HEK293 (cell line): ENCODE results near the gene SIGLEC8.
A peak's percentile ranks its signal among the peaks of the same experiment; 100 is the strongest.

Source experiments
- CTCF ChIA-PET: fragments of 350-600 bp; formaldehyde crosslinking; extraction: SDS; loops from one replicate; lab custom pipeline; 2021; ENCODE audit warnings: antibody characterized with exemption; lab: Yijun Ruan, JAX
- POLR2A ChIA-PET: fragments of 300-600 bp; formaldehyde crosslinking; extraction: SDS; loops from one replicate; lab custom pipeline; 2020; ENCODE audit warnings: antibody characterized with exemption, inconsistent platforms; lab: Yijun Ruan, JAX
- H3K27ac ChIP-seq: fragments of 200-500 bp; sonication (Bioruptor generic); 2 replicates; pipeline ENCODE4 v1.5.1; 2014; ENCODE audit warnings: low read depth, low read length, control low read depth, inconsistent platforms; ENCODE audit errors: extremely low read depth
- H3K36me3 ChIP-seq, 2 experiments: fragments of 200-500 bp in 1 of 2; sonication (Bioruptor generic) in 1 of 2; 1 replicate in 1 of 2; 2 replicates in 1 of 2; pipeline ENCODE4 v1.5.1; 2014 to 2017; ENCODE audit warnings: inconsistent platforms in 2 of 2, low read length in 2 of 2; ENCODE audit not compliant: control insufficient read depth in 2 of 2, insufficient read depth in 1 of 2
- H3K4me1 ChIP-seq: fragments of 200-500 bp; sonication (Bioruptor generic); 2 replicates; pipeline ENCODE4 v1.5.1; 2014; ENCODE audit warnings: mild to moderate bottlenecking, low read length, inconsistent platforms; ENCODE audit not compliant: control insufficient read depth, insufficient read depth
- H3K4me3 ChIP-seq: 2 replicates; pipeline ENCODE4 v1.5.1; 2011; ENCODE audit warnings: low read depth, mild to moderate bottlenecking, control low read depth, low read length, moderate library complexity
- H3K9me3 ChIP-seq: fragments of 200-500 bp; sonication (Bioruptor generic); 2 replicates; pipeline ENCODE4 v1.5.1; 2014; ENCODE audit warnings: low read depth, low read length, inconsistent platforms; ENCODE audit not compliant: control insufficient read depth, insufficient read depth
- TCF7L2 ChIP-seq: IDR thresholded peaks from 2 replicates; pipeline ENCODE4 v1.6.1; 2011; ENCODE audit warnings: low read depth, mild to moderate bottlenecking, inconsistent platforms, low read length, moderate library complexity, borderline replicate concordance
- ZBTB8A ChIP-seq: fragments of 450-650 bp; formaldehyde crosslinking; IDR thresholded peaks from 2 replicates; pipeline ENCODE4 v1.5.1; 2016; ENCODE audit warnings: missing biosample characterization, missing genetic modification characterization
- ZNF121 ChIP-seq: fragments of 450-650 bp; formaldehyde crosslinking; IDR thresholded peaks from 2 replicates; pipeline ENCODE4 v1.5.1; 2016; ENCODE audit warnings: missing biosample characterization, missing genetic modification characterization
- ZNF169 ChIP-seq: fragments of 450-650 bp; formaldehyde crosslinking; IDR thresholded peaks from 2 replicates; pipeline ENCODE4 v1.5.1; 2016; ENCODE audit warnings: missing biosample characterization, missing genetic modification characterization
- ZNF221 ChIP-seq: fragments of 450-650 bp; formaldehyde crosslinking; IDR thresholded peaks from 2 replicates; pipeline ENCODE4 v1.5.1; 2017; ENCODE audit warnings: missing biosample characterization, missing genetic modification characterization, borderline replicate concordance
- ZNF24 ChIP-seq: fragments of 450-650 bp; formaldehyde crosslinking; IDR thresholded peaks from 2 replicates; pipeline ENCODE4 v1.5.1; 2016; ENCODE audit warnings: missing biosample characterization, missing genetic modification characterization
- ZNF341 ChIP-seq: fragments of 450-650 bp; formaldehyde crosslinking; IDR thresholded peaks from 2 replicates; pipeline ENCODE4; 2016; ENCODE audit warnings: low read depth, missing biosample characterization, missing genetic modification characterization
- ZNF596 ChIP-seq: fragments of 450-650 bp; IDR thresholded peaks from 2 replicates; pipeline ENCODE4 v1.5.0; 2018; ENCODE audit warnings: missing biosample characterization, mild to moderate bottlenecking, missing genetic modification characterization, moderate library complexity
- ZNF626 ChIP-seq: fragments of 450-650 bp; sonication (Bioruptor Pico); formaldehyde crosslinking; IDR thresholded peaks from 2 replicates; pipeline ENCODE4 v1.5.1; 2018; ENCODE audit warnings: missing biosample characterization, missing genetic modification characterization, inconsistent platforms
- ZNF654 ChIP-seq: fragments of 450-650 bp; formaldehyde crosslinking; IDR thresholded peaks from 2 replicates; pipeline ENCODE4 v1.5.1; 2016; ENCODE audit warnings: low read depth, missing biosample characterization, missing genetic modification characterization
- ZNF768 ChIP-seq: fragments of 450-650 bp; formaldehyde crosslinking; IDR thresholded peaks from 2 replicates; pipeline ENCODE4 v1.5.1; 2018; ENCODE audit warnings: missing biosample characterization, mild to moderate bottlenecking, missing genetic modification characterization
- TF ChIP-seq, protein P1 (sequence below): fragments of 450-650 bp; formaldehyde crosslinking; optimal IDR thresholded peaks from 2 replicates; pipeline ENCODE3; 2016; ENCODE audit warnings: missing biosample characterization, mild to moderate bottlenecking, missing genetic modification characterization
- TF ChIP-seq, protein P2 (sequence below): fragments of 450-650 bp; formaldehyde crosslinking; IDR thresholded peaks from 2 replicates; pipeline ENCODE4 v1.5.1; 2016; ENCODE audit warnings: missing biosample characterization, missing genetic modification characterization
- TF ChIP-seq, protein P3 (sequence below): fragments of 450-650 bp; formaldehyde crosslinking; IDR thresholded peaks from 2 replicates; pipeline ENCODE4 v1.5.1; 2016; ENCODE audit warnings: missing biosample characterization, missing genetic modification characterization
- TF ChIP-seq, protein P4 (sequence below): fragments of 450-650 bp; formaldehyde crosslinking; IDR thresholded peaks from 2 replicates; pipeline ENCODE4 v1.5.1; 2017; ENCODE audit warnings: missing biosample characterization, missing genetic modification characterization

Gene SIGLEC8

DNA sequence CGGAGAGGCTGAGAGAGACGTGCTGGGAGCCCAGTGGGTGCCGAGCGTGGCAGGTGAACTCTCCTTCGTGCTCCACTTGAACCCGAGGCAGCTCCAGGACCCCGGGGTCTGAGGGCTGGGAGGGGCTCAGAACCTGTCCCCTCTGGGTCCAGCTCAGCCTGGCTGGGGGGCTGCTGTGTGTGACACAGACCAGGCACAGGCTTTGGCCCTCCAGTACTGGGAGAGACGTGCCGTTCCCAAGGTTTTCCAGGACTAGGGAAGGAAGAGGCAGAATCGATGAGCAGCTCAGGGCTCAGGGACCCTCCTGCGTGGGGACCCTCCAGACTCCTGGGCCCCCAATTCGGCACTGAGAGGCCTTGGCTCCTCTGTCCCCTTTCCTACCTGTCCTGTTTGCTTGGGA is 43.1 kb downstream of the SIGLEC8 start (continued):
- TF ChIP-seq ZNF169 (tag by site-specific recombination), result no peak
- TF ChIP-seq ZNF221 (tag by site-specific recombination), result no peak
- no peak for TF ChIP-seq ZBTB8A
- TF ChIP-seq ZNF121 (tag by site-specific recombination), result no peak
- TF ChIP-seq ZNF341 (tag by site-specific recombination), result no peak
- no peak for TF ChIP-seq ZNF626 (tag by site-specific recombination)
- TF ChIP-seq, protein P1, sequence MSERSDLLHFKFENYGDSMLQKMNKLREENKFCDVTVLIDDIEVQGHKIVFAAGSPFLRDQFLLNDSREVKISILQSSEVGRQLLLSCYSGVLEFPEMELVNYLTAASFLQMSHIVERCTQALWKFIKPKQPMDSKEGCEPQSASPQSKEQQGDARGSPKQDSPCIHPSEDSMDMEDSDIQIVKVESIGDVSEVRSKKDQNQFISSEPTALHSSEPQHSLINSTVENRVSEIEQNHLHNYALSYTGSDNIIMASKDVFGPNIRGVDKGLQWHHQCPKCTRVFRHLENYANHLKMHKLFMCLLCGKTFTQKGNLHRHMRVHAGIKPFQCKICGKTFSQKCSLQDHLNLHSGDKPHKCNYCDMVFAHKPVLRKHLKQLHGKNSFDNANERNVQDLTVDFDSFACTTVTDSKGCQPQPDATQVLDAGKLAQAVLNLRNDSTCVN (tag by site-specific recombination), result no peak
- no peak for TF ChIP-seq ZNF24 (tag by site-specific recombination)
- TF ChIP-seq TCF7L2, result no peak

DNA sequence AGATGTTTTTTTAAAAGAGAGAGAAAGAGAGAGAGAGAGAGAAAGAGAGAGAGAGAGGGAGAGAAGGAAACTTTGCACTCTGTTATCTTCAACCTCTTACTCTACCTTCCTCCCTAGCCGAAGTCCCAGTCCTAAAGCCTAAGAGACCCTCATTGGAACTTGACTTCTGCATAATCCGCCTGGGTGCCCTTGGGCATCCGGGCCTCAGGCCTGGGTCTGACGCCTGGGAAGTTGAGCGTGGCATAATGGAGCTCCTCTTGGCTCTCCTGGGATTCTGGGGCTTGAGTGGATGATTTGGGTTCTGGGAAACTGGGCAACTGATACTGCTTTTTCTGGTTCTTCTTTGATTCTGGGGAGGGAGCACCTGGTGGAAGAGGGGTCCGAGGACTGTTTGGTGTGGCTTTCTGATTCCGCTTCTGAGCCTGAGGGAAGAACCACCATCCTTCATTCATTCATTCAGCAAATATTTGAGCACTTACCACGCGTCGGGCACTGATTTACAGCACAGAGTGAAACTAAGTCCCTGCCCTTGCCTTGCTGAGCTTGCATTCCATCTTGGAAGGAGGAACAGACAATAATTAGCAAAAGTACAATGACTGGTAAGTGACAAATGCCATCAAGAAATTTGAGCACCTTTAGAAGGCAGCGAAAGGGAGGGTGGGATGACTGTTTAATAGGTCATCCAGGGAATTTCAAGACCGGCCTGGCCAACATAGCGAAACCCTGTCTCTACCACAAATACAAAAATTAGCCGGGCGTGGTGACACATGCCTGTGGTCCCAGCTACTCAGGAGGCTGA is 47.1 kb downstream of the SIGLEC8 start:
- CTCF ChIA-PET, result interaction anchor here (0.6 to 1.5 kb wide), 5 partner anchors 10 to 249 kb away, joined by 3 to 6 read pairs (median 3); no protein-coding TSS in a partner anchor
- TF ChIP-seq, protein P2, sequence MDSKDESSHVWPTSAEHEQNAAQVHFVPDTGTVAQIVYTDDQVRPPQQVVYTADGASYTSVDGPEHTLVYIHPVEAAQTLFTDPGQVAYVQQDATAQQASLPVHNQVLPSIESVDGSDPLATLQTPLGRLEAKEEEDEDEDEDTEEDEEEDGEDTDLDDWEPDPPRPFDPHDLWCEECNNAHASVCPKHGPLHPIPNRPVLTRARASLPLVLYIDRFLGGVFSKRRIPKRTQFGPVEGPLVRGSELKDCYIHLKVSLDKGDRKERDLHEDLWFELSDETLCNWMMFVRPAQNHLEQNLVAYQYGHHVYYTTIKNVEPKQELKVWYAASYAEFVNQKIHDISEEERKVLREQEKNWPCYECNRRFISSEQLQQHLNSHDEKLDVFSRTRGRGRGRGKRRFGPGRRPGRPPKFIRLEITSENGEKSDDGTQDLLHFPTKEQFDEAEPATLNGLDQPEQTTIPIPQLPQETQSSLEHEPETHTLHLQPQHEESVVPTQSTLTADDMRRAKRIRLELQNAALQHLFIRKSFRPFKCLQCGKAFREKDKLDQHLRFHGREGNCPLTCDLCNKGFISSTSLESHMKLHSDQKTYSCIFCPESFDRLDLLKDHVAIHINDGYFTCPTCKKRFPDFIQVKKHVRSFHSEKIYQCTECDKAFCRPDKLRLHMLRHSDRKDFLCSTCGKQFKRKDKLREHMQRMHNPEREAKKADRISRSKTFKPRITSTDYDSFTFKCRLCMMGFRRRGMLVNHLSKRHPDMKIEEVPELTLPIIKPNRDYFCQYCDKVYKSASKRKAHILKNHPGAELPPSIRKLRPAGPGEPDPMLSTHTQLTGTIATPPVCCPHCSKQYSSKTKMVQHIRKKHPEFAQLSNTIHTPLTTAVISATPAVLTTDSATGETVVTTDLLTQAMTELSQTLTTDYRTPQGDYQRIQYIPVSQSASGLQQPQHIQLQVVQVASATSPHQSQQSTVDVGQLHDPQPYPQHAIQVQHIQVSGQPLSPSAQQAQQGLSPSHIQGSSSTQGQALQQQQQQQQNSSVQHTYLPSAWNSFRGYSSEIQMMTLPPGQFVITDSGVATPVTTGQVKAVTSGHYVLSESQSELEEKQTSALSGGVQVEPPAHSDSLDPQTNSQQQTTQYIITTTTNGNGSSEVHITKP (tag by site-specific recombination), result no peak
- TF ChIP-seq ZNF596, result peak; percentile 69

DNA sequence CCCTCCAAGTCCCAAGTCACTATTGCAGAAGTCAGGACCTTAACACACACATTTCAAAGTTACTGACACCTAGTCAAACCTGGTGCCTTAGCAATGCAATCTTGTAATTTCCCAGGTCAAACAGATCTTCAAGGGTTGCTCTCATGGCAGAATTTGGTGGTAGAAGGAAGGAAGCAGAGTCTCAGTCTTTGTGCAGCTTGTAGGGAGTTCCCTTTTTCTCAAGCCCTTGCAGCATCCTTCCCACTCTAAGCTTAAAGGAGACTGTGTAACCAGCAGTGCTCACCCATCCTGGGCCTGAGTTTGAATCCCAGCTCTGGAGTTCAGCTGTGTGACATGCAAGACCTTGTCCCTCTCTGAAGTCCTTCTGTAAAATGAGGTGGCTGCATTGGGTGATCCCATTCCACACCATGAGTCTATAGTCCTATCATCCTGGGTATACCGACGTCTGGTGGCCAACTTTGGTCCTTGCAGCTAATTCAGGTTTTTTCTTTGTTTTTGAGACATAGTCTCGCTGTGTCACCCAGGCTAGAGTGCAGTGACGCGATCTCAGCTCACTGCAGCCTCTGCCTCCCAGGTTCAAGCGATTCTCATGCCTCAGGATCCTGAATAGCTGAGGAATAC is 50.6 kb downstream of the SIGLEC8 start:
- H3K9me3 ChIP-seq, result no peaks in the 10 kb centered on the region
- H3K27ac ChIP-seq, result no peak overlapping the region
- CTCF ChIA-PET, result interaction anchor here (0.7 to 2.8 kb wide), 18 partner anchors 9 to 634 kb away, joined by 3 to 22 read pairs (median 6); partner anchors contain the start of genes SIGLEC10 and VSIG10L
- POLR2A ChIA-PET, result interaction anchor here (0.7 kb wide), 1 partner anchor 14 kb away, joined by 3 read pairs; no protein-coding TSS in a partner anchor
- no peaks in the 10 kb centered on the region for H3K4me1 ChIP-seq
- no peak overlapping the region for H3K4me3 ChIP-seq
- TF ChIP-seq, protein P3, sequence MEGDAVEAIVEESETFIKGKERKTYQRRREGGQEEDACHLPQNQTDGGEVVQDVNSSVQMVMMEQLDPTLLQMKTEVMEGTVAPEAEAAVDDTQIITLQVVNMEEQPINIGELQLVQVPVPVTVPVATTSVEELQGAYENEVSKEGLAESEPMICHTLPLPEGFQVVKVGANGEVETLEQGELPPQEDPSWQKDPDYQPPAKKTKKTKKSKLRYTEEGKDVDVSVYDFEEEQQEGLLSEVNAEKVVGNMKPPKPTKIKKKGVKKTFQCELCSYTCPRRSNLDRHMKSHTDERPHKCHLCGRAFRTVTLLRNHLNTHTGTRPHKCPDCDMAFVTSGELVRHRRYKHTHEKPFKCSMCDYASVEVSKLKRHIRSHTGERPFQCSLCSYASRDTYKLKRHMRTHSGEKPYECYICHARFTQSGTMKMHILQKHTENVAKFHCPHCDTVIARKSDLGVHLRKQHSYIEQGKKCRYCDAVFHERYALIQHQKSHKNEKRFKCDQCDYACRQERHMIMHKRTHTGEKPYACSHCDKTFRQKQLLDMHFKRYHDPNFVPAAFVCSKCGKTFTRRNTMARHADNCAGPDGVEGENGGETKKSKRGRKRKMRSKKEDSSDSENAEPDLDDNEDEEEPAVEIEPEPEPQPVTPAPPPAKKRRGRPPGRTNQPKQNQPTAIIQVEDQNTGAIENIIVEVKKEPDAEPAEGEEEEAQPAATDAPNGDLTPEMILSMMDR, result peak; percentile 39; the same call in 1 of the 2 replicates
- TF ChIP-seq ZNF654 (tag by site-specific recombination) (peak; percentile 27), ZNF768 (peak; percentile 61; the same call in 1 of the 2 replicates)
- TF ChIP-seq, protein P2 (tag by site-specific recombination), result peak; percentile 43; the same call in 1 of the 2 replicates
- TF ChIP-seq, protein P4, sequence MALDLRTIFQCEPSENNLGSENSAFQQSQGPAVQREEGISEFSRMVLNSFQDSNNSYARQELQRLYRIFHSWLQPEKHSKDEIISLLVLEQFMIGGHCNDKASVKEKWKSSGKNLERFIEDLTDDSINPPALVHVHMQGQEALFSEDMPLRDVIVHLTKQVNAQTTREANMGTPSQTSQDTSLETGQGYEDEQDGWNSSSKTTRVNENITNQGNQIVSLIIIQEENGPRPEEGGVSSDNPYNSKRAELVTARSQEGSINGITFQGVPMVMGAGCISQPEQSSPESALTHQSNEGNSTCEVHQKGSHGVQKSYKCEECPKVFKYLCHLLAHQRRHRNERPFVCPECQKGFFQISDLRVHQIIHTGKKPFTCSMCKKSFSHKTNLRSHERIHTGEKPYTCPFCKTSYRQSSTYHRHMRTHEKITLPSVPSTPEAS (tag by site-specific recombination), result no peak
- no peaks in the 10 kb centered on the region for H3K36me3 ChIP-seq

More for the DNA sequence above, 47.1 kb downstream of the SIGLEC8 start:
- H3K9me3 ChIP-seq, result no peaks in the 10 kb centered on the region
- H3K36me3 ChIP-seq, result no peaks in the 10 kb centered on the region
- H3K27ac ChIP-seq, result no peak overlapping the region
- POLR2A ChIA-PET, result no interaction called here
- no peak overlapping the region for H3K4me3 ChIP-seq
- no peaks in the 10 kb centered on the region for H3K4me1 ChIP-seq
